GM12801 (cell line): ENCODE results near the gene RBM18.

Experiments used
- CTCF ChIP-seq: IDR thresholded peaks from one replicate; pipeline ENCODE4 v1.5.1; 2011; ENCODE audit warnings: control low read depth; ENCODE audit not compliant: insufficient read length; ENCODE audit errors: extremely low read depth

Gene RBM18

GRCh38 chr9:122226758-122227574 is 37.7 kb downstream of the RBM18 start:
- TF ChIP-seq CTCF = no peak

GRCh38 chr9:122226142-122226757 is 38.4 kb downstream of the RBM18 start:
- TF ChIP-seq CTCF = no peak

- no peak for TF ChIP-seq CTCF
These were observed 39.1 kb downstream of the RBM18 start for GRCh38 chr9:122225312-122226141.

- no peak for TF ChIP-seq CTCF
These were observed 41.2 kb downstream of the RBM18 start for GRCh38 chr9:122223435-122223834.

GRCh38 chr9:122222791-122223190 is 41.8 kb downstream of the RBM18 start:
- no peak for TF ChIP-seq CTCF

GRCh38 chr9:122221183-122221811 is 43.3 kb downstream of the RBM18 start:
- no peak for TF ChIP-seq CTCF

- TF ChIP-seq CTCF = no peak
These were observed 43.9 kb downstream of the RBM18 start for GRCh38 chr9:122220673-122221182.
